H1 (cell line): ENCODE data around the gene KISS1.
"Not testable (repeated sequence)": the region's sequence is repeated elsewhere in the genome, so short reads cannot be mapped to it uniquely, and the experiment has no call there.

Source experiments
- HDAC6 ChIP-seq: IDR thresholded peaks from one replicate; pipeline ENCODE4 v1.7.1; 2012; ENCODE audit warnings: low read depth, mild to moderate bottlenecking, inconsistent platforms, low read length, moderate library complexity
- KDM1A ChIP-seq: fragments of 200-600, 300-600 bp; sonication (generic); IDR thresholded peaks from 2 replicates; pipeline ENCODE4 v1.7.1; 2016; ENCODE audit warnings: mild to moderate bottlenecking, low read length, borderline replicate concordance
- MAFK ChIP-seq: IDR thresholded peaks from 2 replicates; pipeline ENCODE4 v1.6.1; 2012; ENCODE audit warnings: low read depth, mild to moderate bottlenecking, improper control_type of control experiment, low read length
- MAX ChIP-seq: IDR thresholded peaks from 2 replicates; pipeline ENCODE4 v1.6.1; 2012; ENCODE audit warnings: inconsistent platforms
- POLR2A ChIP-seq, 2 experiments: IDR thresholded peaks; 1 replicate in 1 of 2; 2 replicates in 1 of 2; pipeline ENCODE4 v1.6.1; 2011; ENCODE audit warnings: low read depth in 2 of 2, low read length in 2 of 2, mild to moderate bottlenecking in 2 of 2; ENCODE audit errors: control extremely low read depth in 1 of 2
- POLR2AphosphoS5 ChIP-seq: IDR thresholded peaks from 2 replicates; pipeline ENCODE4 v1.6.1; 2011; ENCODE audit warnings: low read depth, low read length
- RFX5 ChIP-seq: IDR thresholded peaks from 2 replicates; pipeline ENCODE4 v1.6.1; 2011; ENCODE audit warnings: low read depth, low read length, improper control_type of control experiment, borderline replicate concordance
- SUZ12 ChIP-seq: fragments of 200-600 bp; sonication (generic); IDR thresholded peaks from 2 replicates; pipeline ENCODE4 v1.6.1; 2012; ENCODE audit warnings: mild to moderate bottlenecking, inconsistent platforms, low read length, moderate library complexity, mixed read lengths
- TAF1 ChIP-seq: IDR thresholded peaks from 2 replicates; pipeline ENCODE4 v1.6.1; 2011; ENCODE audit warnings: mild to moderate bottlenecking, low read depth, low read length
- USF2 ChIP-seq: IDR thresholded peaks from 2 replicates; pipeline ENCODE4 v1.6.1; 2011; ENCODE audit warnings: low read length, improper control_type of control experiment
- YY1 ChIP-seq: IDR thresholded peaks from 2 replicates; pipeline ENCODE4 v1.6.1; 2011; ENCODE audit warnings: low read depth, mild to moderate bottlenecking, low read length
- TF ChIP-seq, protein P1 (sequence below), 3 experiments: IDR thresholded peaks; 1 replicate in 2 of 3; 2 replicates in 1 of 3; pipeline versions ENCODE4 v1.5.1 to v1.6.1; 2011; ENCODE audit warnings: low read length in 3 of 3, mild to moderate bottlenecking in 3 of 3, inconsistent platforms in 2 of 3, low read depth in 1 of 3, moderate library complexity in 1 of 3; ENCODE audit not compliant: insufficient read depth in 1 of 3; ENCODE audit errors: control extremely low read depth in 1 of 3
- TF ChIP-seq, protein P2 (sequence below): IDR thresholded peaks from 2 replicates; pipeline ENCODE4 v1.6.1; 2012; ENCODE audit warnings: low read length, inconsistent platforms

DNA sequence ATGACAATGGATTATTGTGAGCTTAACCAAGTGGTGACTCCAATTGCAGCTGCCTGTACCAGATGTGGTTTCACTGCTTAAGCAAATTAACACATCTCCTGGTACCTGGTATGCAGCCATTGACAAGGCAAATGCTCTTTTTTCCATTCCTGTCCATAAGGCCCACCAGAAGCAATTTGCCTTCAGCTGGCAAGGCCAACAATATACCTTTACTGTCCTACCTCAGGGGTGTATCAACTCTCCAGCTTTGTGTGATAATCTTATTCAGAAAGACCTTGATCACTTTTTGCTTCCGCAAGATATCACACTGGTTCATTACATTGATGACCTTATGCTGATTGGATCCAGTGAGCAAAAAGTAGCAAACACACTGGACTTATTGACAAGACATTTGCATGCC lies 41.2 kb upstream of the KISS1 start:
- TF ChIP-seq, protein P1, sequence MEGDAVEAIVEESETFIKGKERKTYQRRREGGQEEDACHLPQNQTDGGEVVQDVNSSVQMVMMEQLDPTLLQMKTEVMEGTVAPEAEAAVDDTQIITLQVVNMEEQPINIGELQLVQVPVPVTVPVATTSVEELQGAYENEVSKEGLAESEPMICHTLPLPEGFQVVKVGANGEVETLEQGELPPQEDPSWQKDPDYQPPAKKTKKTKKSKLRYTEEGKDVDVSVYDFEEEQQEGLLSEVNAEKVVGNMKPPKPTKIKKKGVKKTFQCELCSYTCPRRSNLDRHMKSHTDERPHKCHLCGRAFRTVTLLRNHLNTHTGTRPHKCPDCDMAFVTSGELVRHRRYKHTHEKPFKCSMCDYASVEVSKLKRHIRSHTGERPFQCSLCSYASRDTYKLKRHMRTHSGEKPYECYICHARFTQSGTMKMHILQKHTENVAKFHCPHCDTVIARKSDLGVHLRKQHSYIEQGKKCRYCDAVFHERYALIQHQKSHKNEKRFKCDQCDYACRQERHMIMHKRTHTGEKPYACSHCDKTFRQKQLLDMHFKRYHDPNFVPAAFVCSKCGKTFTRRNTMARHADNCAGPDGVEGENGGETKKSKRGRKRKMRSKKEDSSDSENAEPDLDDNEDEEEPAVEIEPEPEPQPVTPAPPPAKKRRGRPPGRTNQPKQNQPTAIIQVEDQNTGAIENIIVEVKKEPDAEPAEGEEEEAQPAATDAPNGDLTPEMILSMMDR (IDR thresholded peaks at IDR 0.05; ENCODE audit: control extremely low read depth in 1 of 3, insufficient read depth in 1 of 3, low read depth in 1 of 3, low read length in 3 of 3) = not testable (repeated sequence)
- not testable (repeated sequence) for TF ChIP-seq HDAC6; KDM1A; POLR2AphosphoS5; YY1; TAF1; POLR2A (IDR thresholded peaks at IDR 0.05; ENCODE audit: control extremely low read depth in 1 of 2, low read depth in 2 of 2, low read length in 2 of 2); RFX5; SUZ12; USF2; MAFK; MAX
- TF ChIP-seq, protein P2, sequence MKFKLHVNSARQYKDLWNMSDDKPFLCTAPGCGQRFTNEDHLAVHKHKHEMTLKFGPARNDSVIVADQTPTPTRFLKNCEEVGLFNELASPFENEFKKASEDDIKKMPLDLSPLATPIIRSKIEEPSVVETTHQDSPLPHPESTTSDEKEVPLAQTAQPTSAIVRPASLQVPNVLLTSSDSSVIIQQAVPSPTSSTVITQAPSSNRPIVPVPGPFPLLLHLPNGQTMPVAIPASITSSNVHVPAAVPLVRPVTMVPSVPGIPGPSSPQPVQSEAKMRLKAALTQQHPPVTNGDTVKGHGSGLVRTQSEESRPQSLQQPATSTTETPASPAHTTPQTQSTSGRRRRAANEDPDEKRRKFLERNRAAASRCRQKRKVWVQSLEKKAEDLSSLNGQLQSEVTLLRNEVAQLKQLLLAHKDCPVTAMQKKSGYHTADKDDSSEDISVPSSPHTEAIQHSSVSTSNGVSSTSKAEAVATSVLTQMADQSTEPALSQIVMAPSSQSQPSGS = not testable (repeated sequence)
